WTC11 (cell line): ENCODE results near the gene GMPR. TPM values are rescaled to one million over a fixed set of nuclear protein-coding genes. Genes with fewer than 3 reads are reported as not detected.

Experiments
- ATAC-seq: fragments of 200-7000 bp; cut with Tn5 transposase; 2 replicates; pipeline ENCODE4 v1.10.0; 2021; ENCODE audit warnings: mild to moderate bottlenecking, moderate library complexity
- CTCF ChIA-PET: fragments of 300-600 bp; sonication (Branson Sonifier 250); formaldehyde crosslinking; loops from one replicate; lab custom pipeline; 2021; ENCODE audit warnings: antibody characterized with exemption; lab: Charles Lee
- POLR2A ChIA-PET: fragments of 350-600 bp; sonication (Branson Sonifier 250); formaldehyde crosslinking; loops from one replicate; lab custom pipeline; 2021; ENCODE audit warnings: antibody characterized with exemption; lab: Charles Lee
- DNase-seq: peaks from one replicate; pipeline ENCODE4 v3.0.0; 2021; ENCODE audit warnings: low spot score
- H3K27ac Mint-ChIP-seq: 2 replicates; pipeline ENCODE4 v1.8.0; 2021; ENCODE audit warnings: mixed read lengths
- H3K27me3 Mint-ChIP-seq: 2 replicates; pipeline ENCODE4 v1.8.0; 2021; ENCODE audit warnings: low read depth, mild to moderate bottlenecking, moderate library complexity, mixed read lengths
- H3K36me3 Mint-ChIP-seq: 2 replicates; pipeline ENCODE4 v1.8.0; 2021; ENCODE audit warnings: mixed read lengths
- H3K4me1 Mint-ChIP-seq: 2 replicates; pipeline ENCODE4 v1.8.0; 2022; ENCODE audit warnings: mixed read lengths
- H3K4me3 Mint-ChIP-seq: 2 replicates; pipeline ENCODE4 v1.8.0; 2021; ENCODE audit warnings: mild to moderate bottlenecking, moderate library complexity, mixed read lengths
- H3K9me3 Mint-ChIP-seq: 2 replicates; pipeline ENCODE4 v1.8.0; 2021; ENCODE audit warnings: mixed read lengths
- AR ChIP-seq: fragments of 250-450 bp; sonication (Bioruptor Pico); IDR thresholded peaks from 2 replicates; pipeline ENCODE4 v1.9.0; 2021; ENCODE audit warnings: mild to moderate bottlenecking
- ATF1 ChIP-seq: sonication (generic); formaldehyde crosslinking; IDR thresholded peaks from 2 replicates; pipeline ENCODE4 v1.8.1; 2023; ENCODE audit warnings: mild to moderate bottlenecking, moderate library complexity, missing genetic modification reagents
- E2F5 ChIP-seq: sonication (generic); formaldehyde crosslinking; IDR thresholded peaks from 2 replicates; pipeline ENCODE4 v1.8.1; 2022; ENCODE audit warnings: mild to moderate bottlenecking, moderate library complexity, missing genetic modification reagents
- EMX1 ChIP-seq: fragments of 250-450 bp; sonication (Bioruptor Pico); IDR thresholded peaks from 2 replicates; pipeline ENCODE4 v1.8.0; 2021; ENCODE audit warnings: mild to moderate bottlenecking
- IRF2 ChIP-seq: sonication (generic); formaldehyde crosslinking; IDR thresholded peaks from 2 replicates; pipeline ENCODE4 v1.8.0; 2022; ENCODE audit warnings: low read depth, missing genetic modification reagents, borderline replicate concordance
- NFYB ChIP-seq: sonication (generic); formaldehyde crosslinking; conservative IDR thresholded peaks from 2 replicates; pipeline ENCODE4 v1.8.0; 2022; ENCODE audit warnings: low read depth, missing genetic modification reagents
- NR1H2 ChIP-seq: sonication (generic); formaldehyde crosslinking; IDR thresholded peaks from 2 replicates; pipeline ENCODE4 v1.9.0; 2021; ENCODE audit warnings: mild to moderate bottlenecking, moderate library complexity, missing genetic modification reagents
- OVOL2 ChIP-seq: fragments of 250-450 bp; sonication (Bioruptor Pico); IDR thresholded peaks from 2 replicates; pipeline ENCODE4 v1.9.0; 2021; ENCODE audit warnings: mild to moderate bottlenecking, borderline replicate concordance
- PRDM15 ChIP-seq: sonication (generic); formaldehyde crosslinking; IDR thresholded peaks from 2 replicates; pipeline ENCODE4 v1.8.0; 2022; ENCODE audit warnings: missing genetic modification reagents
- SOX15 ChIP-seq: fragments of 250-450 bp; sonication (Bioruptor Pico); IDR thresholded peaks from 2 replicates; pipeline ENCODE4 v1.9.0; 2021; ENCODE audit warnings: mild to moderate bottlenecking
- ZNF232 ChIP-seq: sonication (generic); formaldehyde crosslinking; IDR thresholded peaks from 2 replicates; pipeline ENCODE4 v1.8.0; 2022; ENCODE audit warnings: mild to moderate bottlenecking, missing genetic modification reagents
- ZNF263 ChIP-seq: sonication (generic); formaldehyde crosslinking; IDR thresholded peaks from 2 replicates; pipeline ENCODE4 v1.8.1; 2022; ENCODE audit warnings: low read depth, mild to moderate bottlenecking, moderate library complexity, missing genetic modification reagents
- total RNA-seq: library from RNA; stranded (reverse); gene quantifications from 3 replicates; pipeline ENCODE4 v1.2.3, GENCODE V29; 2021
- TF ChIP-seq, protein P1 (sequence below): sonication (generic); formaldehyde crosslinking; IDR thresholded peaks from 2 replicates; pipeline ENCODE4 v1.8.1; 2022; ENCODE audit warnings: missing genetic modification reagents, borderline replicate concordance
- TF ChIP-seq, protein P2 (sequence below): sonication (generic); formaldehyde crosslinking; IDR thresholded peaks from 2 replicates; pipeline ENCODE4 v1.8.1; 2023; ENCODE audit warnings: mild to moderate bottlenecking, missing genetic modification reagents

GMPR gene
- total RNA-seq, 1 experiment from 2014 or later = 2.4 TPM

GRCh38 chr6:16239798-16240123 is 1.4 kb downstream of the GMPR start (continued):
- TF ChIP-seq, protein P1, sequence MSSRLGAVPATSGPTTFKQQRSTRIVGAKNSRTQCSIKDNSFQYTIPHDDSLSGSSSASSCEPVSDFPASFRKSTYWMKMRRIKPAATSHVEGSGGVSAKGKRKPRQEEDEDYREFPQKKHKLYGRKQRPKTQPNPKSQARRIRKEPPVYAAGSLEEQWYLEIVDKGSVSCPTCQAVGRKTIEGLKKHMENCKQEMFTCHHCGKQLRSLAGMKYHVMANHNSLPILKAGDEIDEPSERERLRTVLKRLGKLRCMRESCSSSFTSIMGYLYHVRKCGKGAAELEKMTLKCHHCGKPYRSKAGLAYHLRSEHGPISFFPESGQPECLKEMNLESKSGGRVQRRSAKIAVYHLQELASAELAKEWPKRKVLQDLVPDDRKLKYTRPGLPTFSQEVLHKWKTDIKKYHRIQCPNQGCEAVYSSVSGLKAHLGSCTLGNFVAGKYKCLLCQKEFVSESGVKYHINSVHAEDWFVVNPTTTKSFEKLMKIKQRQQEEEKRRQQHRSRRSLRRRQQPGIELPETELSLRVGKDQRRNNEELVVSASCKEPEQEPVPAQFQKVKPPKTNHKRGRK (CRISPR knock-in tag) = no peak
- TF ChIP-seq E2F5 (CRISPR knock-in tag) = no peak

DNA sequence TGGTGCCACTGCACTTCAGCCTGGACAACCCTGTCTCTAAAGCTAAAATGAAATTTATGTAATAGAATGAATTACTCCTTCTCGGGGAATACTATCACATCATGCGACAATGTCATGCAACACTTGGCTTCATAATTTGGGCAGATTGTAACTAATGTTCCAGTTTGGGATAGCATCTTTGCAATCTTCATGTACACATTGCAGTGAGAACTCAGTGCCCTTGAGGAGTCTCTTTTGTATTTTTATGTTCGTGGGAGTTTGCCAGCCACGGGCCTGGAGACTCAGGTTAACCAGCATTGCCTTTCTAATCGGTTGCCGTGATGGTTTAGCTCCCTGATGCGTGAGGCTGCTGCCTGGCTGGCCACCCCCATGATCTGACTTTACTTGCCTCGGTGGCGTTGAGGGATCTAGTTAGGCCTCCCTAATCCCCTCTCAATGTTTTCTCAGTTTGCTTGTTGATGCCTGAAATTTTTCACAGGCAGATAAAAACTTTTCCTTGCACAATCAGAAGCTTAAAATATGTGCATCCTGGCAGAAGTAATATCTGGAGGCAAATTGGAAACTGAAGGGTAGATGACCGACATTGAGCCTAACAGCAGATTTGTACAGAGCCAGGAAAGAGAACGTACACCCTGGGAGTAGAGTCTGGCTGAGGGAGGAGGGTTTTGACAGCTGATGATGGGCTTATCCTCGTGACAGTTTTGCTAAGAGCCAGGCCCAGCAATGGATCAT is 2.4 kb downstream of the GMPR start:
- ChIA-PET CTCF (interaction anchor here (1.1 to 6.1 kb wide), 5 partner anchors 10 to 415 kb away, joined by 3 to 27 read pairs (median 4); no protein-coding TSS in a partner anchor), POLR2A (interaction anchor here (0.6 kb wide), 1 partner anchor 45 kb away, joined by 4 read pairs; no protein-coding TSS in a partner anchor)
- Mint-ChIP-seq H3K27ac (no peak overlapping the region), H3K4me1 (peaks cover 20% of the 10 kb centered on the region), H3K4me3 (no peak overlapping the region), H3K9me3 (no peaks in the 10 kb centered on the region), H3K36me3 (no peaks in the 10 kb centered on the region), H3K27me3 (peaks cover 52% of the 10 kb centered on the region)
- no peak for DNase-seq
- no peak for ATAC-seq
- TF ChIP-seq ATF1 (CRISPR knock-in tag) (no peak), EMX1 (CRISPR knock-in tag) (no peak), AR (CRISPR knock-in tag) (no peak), OVOL2 (CRISPR knock-in tag) (no peak), SOX15 (CRISPR knock-in tag) (no peak), IRF2 (CRISPR knock-in tag) (no peak), NR1H2 (CRISPR knock-in tag) (no peak), PRDM15 (CRISPR knock-in tag) (no peak), NFYB (CRISPR knock-in tag) (no peak), ZNF232 (no peak), ZNF263 (no peak)
- TF ChIP-seq, protein P2, sequence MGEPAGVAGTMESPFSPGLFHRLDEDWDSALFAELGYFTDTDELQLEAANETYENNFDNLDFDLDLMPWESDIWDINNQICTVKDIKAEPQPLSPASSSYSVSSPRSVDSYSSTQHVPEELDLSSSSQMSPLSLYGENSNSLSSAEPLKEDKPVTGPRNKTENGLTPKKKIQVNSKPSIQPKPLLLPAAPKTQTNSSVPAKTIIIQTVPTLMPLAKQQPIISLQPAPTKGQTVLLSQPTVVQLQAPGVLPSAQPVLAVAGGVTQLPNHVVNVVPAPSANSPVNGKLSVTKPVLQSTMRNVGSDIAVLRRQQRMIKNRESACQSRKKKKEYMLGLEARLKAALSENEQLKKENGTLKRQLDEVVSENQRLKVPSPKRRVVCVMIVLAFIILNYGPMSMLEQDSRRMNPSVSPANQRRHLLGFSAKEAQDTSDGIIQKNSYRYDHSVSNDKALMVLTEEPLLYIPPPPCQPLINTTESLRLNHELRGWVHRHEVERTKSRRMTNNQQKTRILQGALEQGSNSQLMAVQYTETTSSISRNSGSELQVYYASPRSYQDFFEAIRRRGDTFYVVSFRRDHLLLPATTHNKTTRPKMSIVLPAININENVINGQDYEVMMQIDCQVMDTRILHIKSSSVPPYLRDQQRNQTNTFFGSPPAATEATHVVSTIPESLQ = no peak
